Stimulated activated CD4-positive, alpha-beta T cell treated with anti-CD3 and anti-CD28 coated beads, Interleukin-1b, Interleukin-23, amount 100 ng/mL, for 48 hours (primary cell): ENCODE measurements around the gene EBF3.
"Not testable (repeated sequence)": the region's sequence is repeated elsewhere in the genome, so short reads cannot be mapped to it uniquely, and the experiment has no call there.

ENCODE experiments used
- DNase-seq: peaks from one replicate; pipeline ENCODE4 v3.0.0-alpha.2; 2020

The EBF3 gene

GRCh38 chr10:129927351-129928120 is 36.5 kb downstream of the EBF3 start:
- no peak for DNase-seq

- no peak for DNase-seq
Measured at GRCh38 chr10:129926066-129927055, 37.7 kb downstream of the EBF3 start.

- no peak for DNase-seq
Measured at GRCh38 chr10:129924375-129925085, 39.5 kb downstream of the EBF3 start.

DNA sequence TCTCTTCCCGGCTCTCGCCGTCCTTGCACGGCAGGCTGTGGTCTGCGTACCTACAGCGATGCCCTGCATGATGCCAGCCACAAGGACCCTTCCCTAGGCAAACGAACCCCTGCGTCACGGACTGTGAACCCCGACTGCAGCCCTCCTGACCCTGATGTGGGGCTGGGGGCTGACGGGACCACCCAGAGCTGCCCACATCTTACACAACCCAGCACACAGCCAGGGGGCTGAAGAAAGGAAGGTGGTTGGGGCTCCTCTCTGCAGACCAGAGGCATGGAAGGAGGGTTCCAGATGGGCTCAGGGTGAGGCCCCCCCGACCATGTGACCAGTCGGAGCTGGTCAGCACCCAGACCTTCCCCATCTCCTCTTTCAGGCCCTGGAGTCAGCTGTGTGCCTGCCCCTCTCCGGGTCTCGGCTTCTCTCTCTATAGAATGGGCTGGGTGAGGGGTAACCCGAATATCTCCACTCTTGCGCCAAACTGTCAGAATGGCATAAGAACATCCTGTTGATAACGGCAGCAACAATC is 41.4 kb downstream of the EBF3 start:
- DNase-seq = no peak

DNA sequence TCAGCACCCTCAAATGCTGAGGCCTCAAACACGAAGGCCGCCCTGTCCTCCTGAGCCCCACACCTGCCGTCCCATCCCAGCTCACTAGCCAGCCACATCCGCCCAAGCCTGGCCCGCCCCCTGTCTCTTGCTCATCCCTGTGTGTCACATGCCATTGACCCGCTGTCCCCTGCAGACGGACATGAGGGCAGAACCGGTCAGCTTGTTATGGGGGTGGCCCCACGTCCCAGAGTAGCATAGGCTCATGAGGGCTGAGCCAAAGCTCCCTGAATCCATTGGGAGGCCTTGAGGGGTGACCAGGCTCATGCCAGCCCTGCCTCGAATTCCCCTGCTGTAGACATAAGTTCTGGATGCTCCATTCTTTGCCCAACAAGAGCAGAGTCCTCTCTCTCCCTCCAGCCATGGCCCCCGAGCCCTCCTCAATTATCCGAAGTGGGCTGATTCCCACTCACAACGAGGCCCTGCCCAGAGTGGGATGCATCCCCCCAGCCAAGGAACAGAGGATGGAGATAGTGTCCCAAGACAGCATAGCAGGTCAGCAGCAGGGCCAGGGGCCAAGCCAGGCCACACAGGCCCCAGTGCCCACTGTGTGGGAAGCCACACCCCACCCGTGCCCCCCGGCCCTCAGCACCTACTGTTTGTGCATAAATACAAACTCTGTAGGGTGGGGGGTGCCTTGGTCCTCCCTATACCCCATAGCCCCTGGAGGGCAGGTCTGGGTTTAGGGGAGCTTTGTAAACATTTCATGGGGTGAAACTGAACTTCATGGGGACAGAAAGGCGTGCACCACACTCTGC is 42.1 kb downstream of the EBF3 start:
- DNase-seq = no peak

DNA sequence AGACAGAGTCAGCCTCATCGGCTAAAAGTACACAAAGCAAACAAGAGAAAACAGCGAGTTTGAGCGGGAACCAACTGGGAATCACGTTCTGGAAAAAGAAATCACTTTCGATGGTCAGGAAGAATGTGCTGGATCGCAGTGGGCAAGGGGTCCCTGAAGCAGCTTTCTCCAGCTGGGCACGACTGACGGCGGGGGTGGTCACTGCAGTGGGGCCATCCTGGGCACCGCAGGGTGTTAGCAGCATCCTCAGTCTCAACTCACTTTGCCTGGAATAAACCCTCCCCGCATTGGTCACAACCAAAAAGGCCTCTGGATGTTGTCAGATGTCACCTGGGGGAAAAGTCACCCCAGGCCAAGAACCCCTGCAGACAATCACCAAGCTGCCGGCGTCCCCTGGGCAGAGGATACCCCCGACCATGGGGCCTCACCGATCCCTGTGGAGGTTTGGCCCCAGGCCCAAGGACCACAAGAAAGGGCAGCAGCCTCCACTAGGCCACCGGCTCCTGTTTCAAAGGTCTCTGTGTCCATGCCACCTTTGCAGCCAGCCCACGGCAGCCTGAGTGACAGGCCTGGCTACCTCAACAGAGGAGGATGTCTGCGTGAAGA is 42.9 kb downstream of the EBF3 start:
- no peak for DNase-seq

GRCh38 chr10:129920187-129920586 is 43.9 kb downstream of the EBF3 start:
- not testable (repeated sequence) for DNase-seq

DNA sequence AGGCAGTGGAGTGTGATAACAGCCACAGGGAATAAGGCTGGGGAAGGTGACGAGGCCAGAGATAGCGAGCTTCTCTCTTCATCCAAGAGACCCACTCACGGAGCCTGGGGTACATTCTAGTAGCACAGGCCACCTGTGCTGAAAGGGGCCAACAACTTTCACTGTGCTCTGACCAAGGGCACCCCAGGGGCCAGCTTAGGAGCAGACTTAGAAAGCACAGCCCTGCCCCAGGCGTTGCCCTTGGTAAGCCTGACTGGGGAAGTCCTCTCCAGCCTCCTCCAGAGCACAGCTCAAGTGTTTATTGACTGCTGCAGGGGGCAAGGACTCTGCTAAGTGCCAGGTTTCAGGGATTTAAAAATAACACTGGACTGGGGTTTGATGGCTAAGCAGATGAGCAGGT is 44.7 kb downstream of the EBF3 start:
- DNase-seq = no peak

GRCh38 chr10:129918836-129919235 is 45.2 kb downstream of the EBF3 start:
- DNase-seq = no peak

- no peak for DNase-seq
Measured at GRCh38 chr10:129918401-129918800, 45.7 kb downstream of the EBF3 start.

GRCh38 chr10:129917936-129918335 is 46.1 kb downstream of the EBF3 start:
- no peak for DNase-seq

GRCh38 chr10:129916506-129916995 is 47.5 kb downstream of the EBF3 start:
- no peak for DNase-seq

- DNase-seq = no peak
Measured at GRCh38 chr10:129915526-129916378, 48.3 kb downstream of the EBF3 start.

GRCh38 chr10:129914960-129915359 is 49.1 kb downstream of the EBF3 start:
- no peak for DNase-seq

DNA sequence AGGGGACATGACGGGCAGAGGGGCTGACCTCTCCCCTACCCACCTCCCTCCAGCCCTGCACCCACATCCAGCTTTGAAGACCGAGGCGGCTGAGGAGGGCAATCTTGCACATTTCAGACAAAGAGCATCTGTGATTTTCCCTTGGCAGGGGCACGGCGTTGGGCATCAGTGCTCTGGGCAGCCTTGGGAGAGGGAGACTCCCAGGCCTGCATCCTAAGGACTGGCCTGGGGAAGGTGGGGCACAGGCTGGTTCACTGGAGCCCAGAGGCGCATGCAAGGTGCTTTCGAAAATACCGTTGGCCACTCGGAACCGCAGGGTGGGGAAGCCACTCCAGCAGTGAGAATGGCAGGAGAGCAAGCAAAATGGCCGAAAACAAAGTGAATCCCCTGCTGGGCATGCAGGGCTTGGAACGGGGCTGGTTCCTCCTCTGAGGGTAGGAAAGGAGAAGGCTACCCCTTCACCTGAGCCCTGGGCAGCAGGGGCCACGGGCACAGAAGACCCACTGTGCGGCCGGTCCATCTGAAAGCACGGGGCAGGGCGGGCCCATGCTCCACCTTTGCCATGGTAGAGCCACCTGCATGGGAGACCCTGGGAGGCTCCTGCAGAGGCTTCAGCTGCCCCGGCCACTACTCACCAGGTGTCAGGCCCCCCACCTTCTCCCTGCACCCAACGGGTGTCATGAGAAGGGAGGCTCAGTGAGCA is 49.8 kb downstream of the EBF3 start:
- no peak for DNase-seq

- DNase-seq = no peak
Measured at GRCh38 chr10:129912986-129913695, 50.9 kb downstream of the EBF3 start.

- DNase-seq = no peak
Measured at GRCh38 chr10:129912166-129912917, 51.7 kb downstream of the EBF3 start.

- no peak for DNase-seq
Measured at GRCh38 chr10:129911451-129912165, 52.5 kb downstream of the EBF3 start.
